HEK293 (cell line): ENCODE measurements around the gene SIM2.

Source experiments
- GLI4 ChIP-seq: fragments of 450-650 bp; formaldehyde crosslinking; IDR thresholded peaks from 2 replicates; pipeline ENCODE4 v1.5.1; 2016; ENCODE audit warnings: missing biosample characterization, missing genetic modification characterization
- KLF7 ChIP-seq: fragments of 450-650 bp; formaldehyde crosslinking; IDR thresholded peaks from 2 replicates; pipeline ENCODE4 v1.5.1; 2016; ENCODE audit warnings: missing biosample characterization, missing genetic modification characterization, borderline replicate concordance
- MZF1 ChIP-seq: fragments of 450-650 bp; formaldehyde crosslinking; IDR thresholded peaks from 2 replicates; pipeline ENCODE4 v1.5.1; 2017; ENCODE audit warnings: missing biosample characterization, missing genetic modification characterization, borderline replicate concordance
- OSR2 ChIP-seq: fragments of 450-650 bp; formaldehyde crosslinking; IDR thresholded peaks from 2 replicates; pipeline ENCODE4 v1.5.1; 2016; ENCODE audit warnings: missing biosample characterization, missing genetic modification characterization
- PRDM1 ChIP-seq: fragments of 450-650 bp; formaldehyde crosslinking; IDR thresholded peaks from 2 replicates; pipeline ENCODE4; 2016; ENCODE audit warnings: missing biosample characterization, missing genetic modification characterization
- SP7 ChIP-seq: fragments of 450-650 bp; formaldehyde crosslinking; IDR thresholded peaks from 2 replicates; pipeline ENCODE4 v1.5.1; 2016; ENCODE audit warnings: missing biosample characterization, missing genetic modification characterization
- ZBTB11 ChIP-seq: fragments of 450-650 bp; formaldehyde crosslinking; conservative IDR thresholded peaks from 2 replicates; pipeline ENCODE4 v1.5.1; 2016; ENCODE audit warnings: low read depth, missing biosample characterization, missing genetic modification characterization
- ZBTB20 ChIP-seq: fragments of 450-650 bp; formaldehyde crosslinking; IDR thresholded peaks from 2 replicates; pipeline ENCODE4 v1.5.1; 2016; ENCODE audit warnings: missing biosample characterization, missing genetic modification characterization
- ZBTB6 ChIP-seq: fragments of 450-650 bp; formaldehyde crosslinking; IDR thresholded peaks from 2 replicates; pipeline ENCODE4 v1.5.1; 2017; ENCODE audit warnings: missing biosample characterization, missing genetic modification characterization
- ZBTB8A ChIP-seq: fragments of 450-650 bp; formaldehyde crosslinking; IDR thresholded peaks from 2 replicates; pipeline ENCODE4 v1.5.1; 2016; ENCODE audit warnings: missing biosample characterization, missing genetic modification characterization
- ZIC2 ChIP-seq: fragments of 450-650 bp; formaldehyde crosslinking; IDR thresholded peaks from 2 replicates; pipeline ENCODE4 v1.5.1; 2016; ENCODE audit warnings: missing biosample characterization, missing genetic modification characterization
- ZNF146 ChIP-seq: fragments of 450-650 bp; formaldehyde crosslinking; IDR thresholded peaks from 2 replicates; pipeline ENCODE4 v1.5.1; 2016; ENCODE audit warnings: missing biosample characterization, missing genetic modification characterization
- ZNF155 ChIP-seq: fragments of 450-650 bp; formaldehyde crosslinking; IDR thresholded peaks from 2 replicates; pipeline ENCODE4 v1.5.1; 2016; ENCODE audit warnings: missing biosample characterization, missing genetic modification characterization
- ZNF311 ChIP-seq: fragments of 450-650 bp; formaldehyde crosslinking; IDR thresholded peaks from 2 replicates; pipeline ENCODE4 v1.5.1; 2017; ENCODE audit warnings: missing biosample characterization, missing genetic modification characterization, borderline replicate concordance
- ZNF335 ChIP-seq: fragments of 450-650 bp; formaldehyde crosslinking; conservative IDR thresholded peaks from 2 replicates; pipeline ENCODE4 v1.5.1; 2016; ENCODE audit warnings: missing biosample characterization, missing genetic modification characterization
- ZNF366 ChIP-seq: fragments of 450-650 bp; formaldehyde crosslinking; conservative IDR thresholded peaks from 2 replicates; pipeline ENCODE4 v1.5.1; 2016; ENCODE audit warnings: missing biosample characterization, missing genetic modification characterization
- ZNF394 ChIP-seq: fragments of 450-650 bp; formaldehyde crosslinking; IDR thresholded peaks from 2 replicates; pipeline ENCODE4 v1.5.1; 2016; ENCODE audit warnings: missing biosample characterization, missing genetic modification characterization, mild to moderate bottlenecking, moderate library complexity, borderline replicate concordance
- ZNF416 ChIP-seq: fragments of 450-650 bp; formaldehyde crosslinking; IDR thresholded peaks from 2 replicates; pipeline ENCODE4 v1.5.1; 2016; ENCODE audit warnings: missing biosample characterization, missing genetic modification characterization
- ZNF544 ChIP-seq: fragments of 450-650 bp; formaldehyde crosslinking; IDR thresholded peaks from 2 replicates; pipeline ENCODE4 v1.5.0; 2017; ENCODE audit warnings: missing biosample characterization, missing genetic modification characterization
- ZNF571 ChIP-seq: fragments of 450-650 bp; formaldehyde crosslinking; IDR thresholded peaks from 2 replicates; pipeline ENCODE4 v1.5.0; 2017; ENCODE audit warnings: missing biosample characterization, missing genetic modification characterization
- ZNF600 ChIP-seq: fragments of 450-650 bp; formaldehyde crosslinking; IDR thresholded peaks from 2 replicates; pipeline ENCODE4 v1.5.1; 2016; ENCODE audit warnings: missing biosample characterization, missing genetic modification characterization
- ZNF654 ChIP-seq: fragments of 450-650 bp; formaldehyde crosslinking; IDR thresholded peaks from 2 replicates; pipeline ENCODE4 v1.5.1; 2016; ENCODE audit warnings: low read depth, missing biosample characterization, missing genetic modification characterization
- ZNF660 ChIP-seq: fragments of 450-650 bp; IDR thresholded peaks from 2 replicates; pipeline ENCODE4 v1.5.1; 2018; ENCODE audit warnings: missing biosample characterization, mild to moderate bottlenecking, missing genetic modification characterization
- ZNF76 ChIP-seq: fragments of 450-650 bp; formaldehyde crosslinking; IDR thresholded peaks from 2 replicates; pipeline ENCODE4; 2016; ENCODE audit warnings: low read depth, missing biosample characterization, missing genetic modification characterization, borderline replicate concordance
- ZNF791 ChIP-seq: fragments of 450-650 bp; formaldehyde crosslinking; IDR thresholded peaks from 2 replicates; pipeline ENCODE4 v1.5.1; 2016; ENCODE audit warnings: missing biosample characterization, missing genetic modification characterization
- TF ChIP-seq, protein P1 (sequence below): fragments of 450-650 bp; formaldehyde crosslinking; IDR thresholded peaks from 2 replicates; pipeline ENCODE4 v1.5.1; 2016; ENCODE audit warnings: missing biosample characterization, missing genetic modification characterization, borderline replicate concordance
- TF ChIP-seq, protein P2 (sequence below): fragments of 450-650 bp; formaldehyde crosslinking; IDR thresholded peaks from 2 replicates; pipeline ENCODE4 v1.5.1; 2017; ENCODE audit warnings: missing biosample characterization, missing genetic modification characterization
- TF ChIP-seq, protein P3 (sequence below): fragments of 450-650 bp; formaldehyde crosslinking; IDR thresholded peaks from 2 replicates; pipeline ENCODE4 v1.5.1; 2016; ENCODE audit warnings: missing biosample characterization, missing genetic modification characterization

The SIM2 gene

DNA sequence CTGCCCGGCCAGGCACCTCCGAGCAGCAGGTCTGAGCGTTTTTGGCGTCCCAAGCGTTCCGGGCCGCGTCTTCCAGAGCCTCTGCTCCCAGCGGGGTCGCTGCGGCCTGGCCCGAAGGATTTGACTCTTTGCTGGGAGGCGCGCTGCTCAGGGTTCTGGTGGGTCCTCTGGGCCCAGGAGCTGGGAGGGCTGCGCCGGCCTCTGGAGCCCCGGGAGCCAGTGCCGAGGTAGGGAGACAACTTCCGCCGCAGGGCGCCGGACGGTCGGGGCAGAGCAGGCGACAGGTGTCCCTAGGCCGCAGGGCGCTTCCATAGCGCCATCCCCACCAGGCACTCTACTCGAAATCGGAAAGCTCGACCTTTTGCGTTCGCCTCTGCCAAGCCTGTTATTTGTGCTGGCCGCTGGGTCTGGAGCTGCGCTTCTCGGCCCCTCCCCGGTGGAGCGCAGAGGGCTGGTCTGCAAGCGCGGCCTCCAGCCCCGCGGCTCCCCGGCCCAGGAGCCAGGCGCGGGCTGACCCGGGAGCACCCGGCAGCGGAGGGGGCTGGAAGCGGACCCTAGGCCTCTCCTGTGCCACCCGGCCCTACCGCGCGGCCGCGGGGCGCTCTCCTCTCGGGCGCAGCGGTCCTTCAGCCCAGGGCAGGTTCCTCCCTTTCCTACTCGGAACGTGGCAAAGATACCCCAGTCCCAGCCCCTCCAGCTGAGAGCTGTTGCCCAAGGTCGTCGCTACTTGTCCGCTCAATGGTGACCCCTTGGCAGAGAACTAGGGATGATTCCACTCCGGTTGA lies 2.2 kb downstream of the SIM2 start (continued):
- 0 out of 2 replicates have a peak, but pooled peaks have one; percentile 36 for TF ChIP-seq ZIC2 (tag by site-specific recombination)
- TF ChIP-seq, protein P1, sequence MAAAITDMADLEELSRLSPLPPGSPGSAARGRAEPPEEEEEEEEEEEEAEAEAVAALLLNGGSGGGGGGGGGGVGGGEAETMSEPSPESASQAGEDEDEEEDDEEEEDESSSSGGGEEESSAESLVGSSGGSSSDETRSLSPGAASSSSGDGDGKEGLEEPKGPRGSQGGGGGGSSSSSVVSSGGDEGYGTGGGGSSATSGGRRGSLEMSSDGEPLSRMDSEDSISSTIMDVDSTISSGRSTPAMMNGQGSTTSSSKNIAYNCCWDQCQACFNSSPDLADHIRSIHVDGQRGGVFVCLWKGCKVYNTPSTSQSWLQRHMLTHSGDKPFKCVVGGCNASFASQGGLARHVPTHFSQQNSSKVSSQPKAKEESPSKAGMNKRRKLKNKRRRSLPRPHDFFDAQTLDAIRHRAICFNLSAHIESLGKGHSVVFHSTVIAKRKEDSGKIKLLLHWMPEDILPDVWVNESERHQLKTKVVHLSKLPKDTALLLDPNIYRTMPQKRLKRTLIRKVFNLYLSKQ (tag by site-specific recombination) = no peak
- TF ChIP-seq, protein P2, sequence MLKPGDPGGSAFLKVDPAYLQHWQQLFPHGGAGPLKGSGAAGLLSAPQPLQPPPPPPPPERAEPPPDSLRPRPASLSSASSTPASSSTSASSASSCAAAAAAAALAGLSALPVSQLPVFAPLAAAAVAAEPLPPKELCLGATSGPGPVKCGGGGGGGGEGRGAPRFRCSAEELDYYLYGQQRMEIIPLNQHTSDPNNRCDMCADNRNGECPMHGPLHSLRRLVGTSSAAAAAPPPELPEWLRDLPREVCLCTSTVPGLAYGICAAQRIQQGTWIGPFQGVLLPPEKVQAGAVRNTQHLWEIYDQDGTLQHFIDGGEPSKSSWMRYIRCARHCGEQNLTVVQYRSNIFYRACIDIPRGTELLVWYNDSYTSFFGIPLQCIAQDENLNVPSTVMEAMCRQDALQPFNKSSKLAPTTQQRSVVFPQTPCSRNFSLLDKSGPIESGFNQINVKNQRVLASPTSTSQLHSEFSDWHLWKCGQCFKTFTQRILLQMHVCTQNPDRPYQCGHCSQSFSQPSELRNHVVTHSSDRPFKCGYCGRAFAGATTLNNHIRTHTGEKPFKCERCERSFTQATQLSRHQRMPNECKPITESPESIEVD (tag by site-specific recombination) = no peak
- peak; percentile 47 for TF ChIP-seq SP7 (tag by site-specific recombination)
- no peak for TF ChIP-seq MZF1 (tag by site-specific recombination)
- TF ChIP-seq ZNF146 (tag by site-specific recombination) = peak; percentile 2; the same call in 1 of the 2 replicates
- peak; percentile 73; the same call in 1 of the 2 replicates for TF ChIP-seq ZBTB6
- TF ChIP-seq ZNF366 (tag by site-specific recombination) = no peak
- TF ChIP-seq ZNF416 (tag by site-specific recombination) = no peak
- TF ChIP-seq ZNF394 = peak; percentile 40; the same call in 1 of the 2 replicates
- no peak for TF ChIP-seq PRDM1 (tag by site-specific recombination)
- no peak for TF ChIP-seq ZNF571 (tag by site-specific recombination)
- 0 out of 2 replicates have a peak, but pooled peaks have one; percentile 66 for TF ChIP-seq GLI4
- no peak for TF ChIP-seq ZNF791
- no peak for TF ChIP-seq ZNF311 (tag by site-specific recombination)
- TF ChIP-seq ZNF335 (tag by site-specific recombination) = peak; percentile 62
- TF ChIP-seq OSR2 (tag by site-specific recombination) = peak; percentile 23; the same call in 1 of the 2 replicates
- TF ChIP-seq ZNF155 (tag by site-specific recombination) = no peak
- TF ChIP-seq ZNF76 = 0 out of 2 replicates have a peak, but pooled peaks have one; percentile 11
- TF ChIP-seq ZBTB8A (tag by site-specific recombination) = peak; percentile 83
- no peak for TF ChIP-seq KLF7 (tag by site-specific recombination)
- peak; percentile 84 for TF ChIP-seq ZBTB20 (tag by site-specific recombination)
- TF ChIP-seq, protein P3, sequence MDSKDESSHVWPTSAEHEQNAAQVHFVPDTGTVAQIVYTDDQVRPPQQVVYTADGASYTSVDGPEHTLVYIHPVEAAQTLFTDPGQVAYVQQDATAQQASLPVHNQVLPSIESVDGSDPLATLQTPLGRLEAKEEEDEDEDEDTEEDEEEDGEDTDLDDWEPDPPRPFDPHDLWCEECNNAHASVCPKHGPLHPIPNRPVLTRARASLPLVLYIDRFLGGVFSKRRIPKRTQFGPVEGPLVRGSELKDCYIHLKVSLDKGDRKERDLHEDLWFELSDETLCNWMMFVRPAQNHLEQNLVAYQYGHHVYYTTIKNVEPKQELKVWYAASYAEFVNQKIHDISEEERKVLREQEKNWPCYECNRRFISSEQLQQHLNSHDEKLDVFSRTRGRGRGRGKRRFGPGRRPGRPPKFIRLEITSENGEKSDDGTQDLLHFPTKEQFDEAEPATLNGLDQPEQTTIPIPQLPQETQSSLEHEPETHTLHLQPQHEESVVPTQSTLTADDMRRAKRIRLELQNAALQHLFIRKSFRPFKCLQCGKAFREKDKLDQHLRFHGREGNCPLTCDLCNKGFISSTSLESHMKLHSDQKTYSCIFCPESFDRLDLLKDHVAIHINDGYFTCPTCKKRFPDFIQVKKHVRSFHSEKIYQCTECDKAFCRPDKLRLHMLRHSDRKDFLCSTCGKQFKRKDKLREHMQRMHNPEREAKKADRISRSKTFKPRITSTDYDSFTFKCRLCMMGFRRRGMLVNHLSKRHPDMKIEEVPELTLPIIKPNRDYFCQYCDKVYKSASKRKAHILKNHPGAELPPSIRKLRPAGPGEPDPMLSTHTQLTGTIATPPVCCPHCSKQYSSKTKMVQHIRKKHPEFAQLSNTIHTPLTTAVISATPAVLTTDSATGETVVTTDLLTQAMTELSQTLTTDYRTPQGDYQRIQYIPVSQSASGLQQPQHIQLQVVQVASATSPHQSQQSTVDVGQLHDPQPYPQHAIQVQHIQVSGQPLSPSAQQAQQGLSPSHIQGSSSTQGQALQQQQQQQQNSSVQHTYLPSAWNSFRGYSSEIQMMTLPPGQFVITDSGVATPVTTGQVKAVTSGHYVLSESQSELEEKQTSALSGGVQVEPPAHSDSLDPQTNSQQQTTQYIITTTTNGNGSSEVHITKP (tag by site-specific recombination) = peak; percentile 40
- no peak for TF ChIP-seq ZNF544 (tag by site-specific recombination)
- peak; percentile 60; the same call in 1 of the 2 replicates for TF ChIP-seq ZNF660 (tag by site-specific recombination)
- TF ChIP-seq ZNF600 (tag by site-specific recombination) = peak; percentile 98
- TF ChIP-seq ZNF654 = no peak
- peak; percentile 51 for TF ChIP-seq ZBTB11
